HG03045 (cell line): Measurements from ENCODE around the gene LCP1.

Source experiments
- ATAC-seq: cut with Tn5 transposase; IDR thresholded peaks from one replicate; pipeline ENCODE4 v1.9.1; 2021; ENCODE audit warnings: mild to moderate bottlenecking, moderate library complexity; ENCODE audit not compliant: unreplicated experiment

Gene LCP1

GRCh38 chr13:46103037-46103436 is 78.9 kb downstream of the LCP1 start:
- ATAC-seq = no peak

- ATAC-seq = no peak
These were observed 79.7 kb downstream of the LCP1 start for GRCh38 chr13:46102255-46102605.

GRCh38 chr13:46101484-46102254 is 80.3 kb downstream of the LCP1 start:
- no peak for ATAC-seq

- no peak for ATAC-seq
These were observed 81.0 kb downstream of the LCP1 start for GRCh38 chr13:46101002-46101401.

- ATAC-seq = no peak
These were observed 81.7 kb downstream of the LCP1 start for GRCh38 chr13:46100191-46100815.

- no peak for ATAC-seq
These were observed 84.3 kb downstream of the LCP1 start for GRCh38 chr13:46097663-46098062.

GRCh38 chr13:46097015-46097414 is 85.0 kb downstream of the LCP1 start:
- no peak for ATAC-seq

GRCh38 chr13:46094478-46094877 is 87.5 kb downstream of the LCP1 start:
- no peak for ATAC-seq

- ATAC-seq = no peak
These were observed 93.0 kb downstream of the LCP1 start for GRCh38 chr13:46088821-46089562.

GRCh38 chr13:46087481-46087880 is 94.5 kb downstream of the LCP1 start:
- no peak for ATAC-seq

GRCh38 chr13:46086985-46087384 is 95.0 kb downstream of the LCP1 start:
- no peak for ATAC-seq

- ATAC-seq = no peak
These were observed 95.5 kb downstream of the LCP1 start for GRCh38 chr13:46086421-46086922.

- no peak for ATAC-seq
These were observed 96.2 kb downstream of the LCP1 start for GRCh38 chr13:46085737-46086136.

GRCh38 chr13:46082324-46082723 is 99.7 kb downstream of the LCP1 start:
- no peak for ATAC-seq

GRCh38 chr13:46079770-46080169 is 102.2 kb downstream of the LCP1 start:
- no peak for ATAC-seq

- no peak for ATAC-seq
These were observed 104.7 kb downstream of the LCP1 start for GRCh38 chr13:46077265-46077664.

- ATAC-seq = no peak
These were observed 105.2 kb downstream of the LCP1 start for GRCh38 chr13:46076827-46077226.
